ENCODE results near the gene RAB34. TPM values are rescaled to one million over a fixed set of nuclear protein-coding genes. Genes with fewer than 3 reads are reported as not detected.

The RAB34 gene
- total RNA-seq, 1 experiment from 2014 or later: 1.2 TPM

DNA sequence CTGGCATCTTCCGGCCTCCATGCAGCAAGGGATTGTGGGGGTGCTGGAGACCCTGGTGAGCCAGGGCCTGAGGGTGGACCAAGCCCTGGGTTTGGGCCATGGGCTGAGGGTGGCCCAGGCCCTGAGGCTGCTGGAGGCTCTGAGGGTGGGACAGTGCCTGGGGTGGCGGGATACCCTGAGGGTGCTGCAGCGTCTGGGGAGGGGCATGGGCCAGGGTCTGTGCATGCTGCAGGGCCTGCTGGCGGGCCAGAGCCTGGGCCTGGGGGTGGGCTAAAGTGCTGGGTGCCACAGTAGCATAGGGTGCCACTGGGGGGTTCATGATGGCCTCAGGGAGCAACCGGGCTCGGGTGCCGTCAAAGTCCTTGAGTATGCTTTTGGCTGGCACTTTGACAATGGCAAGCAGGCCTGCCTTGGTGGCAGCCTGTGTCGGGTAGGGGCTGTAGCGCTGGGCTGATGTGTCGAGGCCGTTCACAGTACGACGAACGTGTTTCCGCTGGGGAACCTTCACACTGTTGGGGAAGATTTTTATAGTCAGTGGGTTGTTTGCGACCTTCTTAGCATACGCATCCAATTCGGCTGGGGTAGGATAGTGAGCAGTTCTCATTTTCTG is 41.7 kb upstream of the RAB34 start:
- Histone ChIP-seq H3K36me3 (ENCODE audit: control insufficient read depth, insufficient read depth, low read length) (peaks cover 3% of the 10 kb centered on the region), H3K4me3 (ENCODE audit: low read depth, low read length) (no peak overlapping the region), H3K4me1 (no peaks in the 10 kb centered on the region), H3K9me3 (no peaks in the 10 kb centered on the region), H3K27me3 (replicated peaks; ENCODE audit: control insufficient read depth, insufficient read depth, low read length) (no peaks in the 10 kb centered on the region)
- Mint-ChIP-seq H3K9me3 (ENCODE audit: unreplicated experiment) (no peaks in the 10 kb centered on the region), H3K27ac (ENCODE audit: unreplicated experiment) (no peak overlapping the region), H3K27me3 (ENCODE audit: insufficient read depth, unreplicated experiment) (no peaks in the 10 kb centered on the region), H3K4me3 (ENCODE audit: unreplicated experiment) (no peak overlapping the region), H3K36me3 (ENCODE audit: insufficient read depth, unreplicated experiment) (peaks cover 66% of the 10 kb centered on the region), H3K4me1 (ENCODE audit: low read depth, unreplicated experiment) (no peaks in the 10 kb centered on the region)
- BruUV-seq (replicated peaks): no TSS peak
- ChIA-PET POLR2A (no interaction called here), CTCF (no interaction called here)
- TF ChIP-seq, protein P1, sequence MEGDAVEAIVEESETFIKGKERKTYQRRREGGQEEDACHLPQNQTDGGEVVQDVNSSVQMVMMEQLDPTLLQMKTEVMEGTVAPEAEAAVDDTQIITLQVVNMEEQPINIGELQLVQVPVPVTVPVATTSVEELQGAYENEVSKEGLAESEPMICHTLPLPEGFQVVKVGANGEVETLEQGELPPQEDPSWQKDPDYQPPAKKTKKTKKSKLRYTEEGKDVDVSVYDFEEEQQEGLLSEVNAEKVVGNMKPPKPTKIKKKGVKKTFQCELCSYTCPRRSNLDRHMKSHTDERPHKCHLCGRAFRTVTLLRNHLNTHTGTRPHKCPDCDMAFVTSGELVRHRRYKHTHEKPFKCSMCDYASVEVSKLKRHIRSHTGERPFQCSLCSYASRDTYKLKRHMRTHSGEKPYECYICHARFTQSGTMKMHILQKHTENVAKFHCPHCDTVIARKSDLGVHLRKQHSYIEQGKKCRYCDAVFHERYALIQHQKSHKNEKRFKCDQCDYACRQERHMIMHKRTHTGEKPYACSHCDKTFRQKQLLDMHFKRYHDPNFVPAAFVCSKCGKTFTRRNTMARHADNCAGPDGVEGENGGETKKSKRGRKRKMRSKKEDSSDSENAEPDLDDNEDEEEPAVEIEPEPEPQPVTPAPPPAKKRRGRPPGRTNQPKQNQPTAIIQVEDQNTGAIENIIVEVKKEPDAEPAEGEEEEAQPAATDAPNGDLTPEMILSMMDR (IDR thresholded peaks at IDR 0.05; ENCODE audit: insufficient read depth in 1 of 2, low read depth in 1 of 2, low read length in 1 of 2, severe bottlenecking in 1 of 2, unreplicated experiment in 1 of 2): no peak
- no peak for DNase-seq
- intact Hi-C loops (cut with micrococcal nuclease; ENCODE audit: unreplicated experiment): no loop called here

DNA sequence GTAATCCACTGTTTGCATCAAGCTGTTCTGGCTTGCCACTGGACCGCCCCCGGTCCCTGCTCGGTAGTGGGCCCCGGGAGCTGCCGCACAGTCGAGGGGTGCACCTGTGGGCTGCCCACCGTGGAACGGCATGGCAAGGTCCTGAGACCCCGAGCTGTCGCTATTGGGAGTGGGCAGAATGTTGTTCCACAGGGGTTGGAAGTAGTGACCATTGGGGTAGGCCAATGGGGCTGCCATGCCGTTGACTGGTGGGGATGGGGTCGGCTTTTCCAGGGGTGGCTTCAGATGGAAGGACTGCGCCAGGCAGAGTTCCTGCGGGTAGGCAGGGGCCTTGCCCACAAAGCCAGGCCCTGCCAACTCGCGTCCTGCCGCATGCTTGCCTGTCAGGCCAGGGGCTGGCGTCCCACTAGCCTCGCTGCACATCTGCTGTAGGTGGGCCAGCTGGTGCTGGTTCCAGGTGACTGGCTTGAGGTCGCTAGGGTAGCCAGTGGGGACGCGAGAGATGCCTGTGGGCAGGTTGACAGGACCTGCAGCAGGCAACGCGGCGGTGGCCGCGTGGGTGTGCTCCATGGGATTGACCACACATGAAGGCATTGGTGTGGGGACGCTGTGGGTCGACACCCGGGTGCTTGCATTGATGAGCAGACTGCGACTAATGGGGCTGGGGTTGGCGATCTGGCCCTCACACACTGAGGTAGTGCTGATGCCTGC is 40.9 kb upstream of the RAB34 start:
- POLR2A ChIA-PET: no interaction called here
- intact Hi-C loops (cut with micrococcal nuclease; ENCODE audit: unreplicated experiment): no loop called here
- peaks cover 66% of the 10 kb centered on the region for H3K36me3 Mint-ChIP-seq (ENCODE audit: insufficient read depth, unreplicated experiment)

DNA sequence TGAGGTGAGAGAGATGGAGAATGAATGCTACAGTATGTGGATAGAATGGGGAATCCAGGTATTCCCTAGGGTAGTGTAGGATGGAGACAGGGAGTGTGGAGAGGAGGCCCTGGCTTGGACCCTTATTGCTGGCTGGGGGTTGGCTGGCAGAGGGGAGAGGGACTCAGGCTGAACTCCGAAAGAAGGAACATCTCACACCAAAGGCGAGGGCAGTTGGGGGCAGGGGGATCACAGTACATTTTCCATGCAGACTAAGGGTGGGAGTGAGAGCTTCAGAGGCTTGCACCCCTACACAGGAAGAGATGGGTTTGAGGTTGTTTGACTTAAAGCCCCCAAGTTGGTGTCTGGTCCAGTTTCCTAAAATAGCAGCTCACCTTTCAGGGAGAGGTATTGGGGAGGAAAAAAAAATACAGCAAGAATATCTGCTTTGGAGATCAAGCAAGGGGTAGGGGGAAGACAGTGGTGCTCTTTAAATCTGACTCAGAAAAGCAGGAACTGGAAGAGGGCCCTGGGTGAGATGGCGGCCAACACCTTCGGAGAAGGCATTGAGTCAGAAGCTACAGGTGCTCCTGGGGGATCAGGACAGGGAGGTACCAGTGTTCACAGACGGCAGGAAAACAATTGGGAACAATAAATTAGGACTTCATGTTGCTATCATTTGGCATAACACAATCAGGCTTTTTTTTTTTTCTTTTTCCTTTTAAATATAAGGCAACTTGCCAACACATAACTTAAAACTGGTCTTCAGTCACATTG is 38.6 kb upstream of the RAB34 start:
- intact Hi-C loops (cut with micrococcal nuclease; ENCODE audit: unreplicated experiment): no loop called here
- ChIA-PET POLR2A (no interaction called here), CTCF (interaction anchor here (0.5 kb wide), 1 partner anchor 616 kb away, joined by 3 read pairs; no protein-coding TSS in a partner anchor)
- Mint-ChIP-seq H3K4me3 (ENCODE audit: unreplicated experiment) (no peak overlapping the region), H3K27ac (ENCODE audit: unreplicated experiment) (no peak overlapping the region), H3K4me1 (ENCODE audit: low read depth, unreplicated experiment) (no peaks in the 10 kb centered on the region), H3K9me3 (ENCODE audit: unreplicated experiment) (no peaks in the 10 kb centered on the region), H3K36me3 (ENCODE audit: insufficient read depth, unreplicated experiment) (peaks cover 69% of the 10 kb centered on the region), H3K27me3 (ENCODE audit: insufficient read depth, unreplicated experiment) (no peaks in the 10 kb centered on the region)
- no TSS peak for BruUV-seq (replicated peaks)
- Histone ChIP-seq H3K9me3 (no peaks in the 10 kb centered on the region), H3K27me3 (replicated peaks; ENCODE audit: control insufficient read depth, insufficient read depth, low read length) (no peaks in the 10 kb centered on the region), H3K36me3 (ENCODE audit: control insufficient read depth, insufficient read depth, low read length) (peaks cover 2% of the 10 kb centered on the region), H3K4me1 (no peaks in the 10 kb centered on the region), H3K4me3 (ENCODE audit: low read depth, low read length) (no peak overlapping the region)
- TF ChIP-seq, protein P1 (IDR thresholded peaks at IDR 0.05; ENCODE audit: insufficient read depth in 1 of 2, low read depth in 1 of 2, low read length in 1 of 2, severe bottlenecking in 1 of 2, unreplicated experiment in 1 of 2): no peak
- DNase-seq: no peak

More for the DNA sequence above, 40.9 kb upstream of the RAB34 start:
- Histone ChIP-seq H3K4me3 (ENCODE audit: low read depth, low read length) (no peak overlapping the region), H3K36me3 (ENCODE audit: control insufficient read depth, insufficient read depth, low read length) (peaks cover 3% of the 10 kb centered on the region), H3K9me3 (no peaks in the 10 kb centered on the region), H3K27me3 (replicated peaks; ENCODE audit: control insufficient read depth, insufficient read depth, low read length) (no peaks in the 10 kb centered on the region), H3K4me1 (no peaks in the 10 kb centered on the region)
- TF ChIP-seq, protein P1 (IDR thresholded peaks at IDR 0.05; ENCODE audit: insufficient read depth in 1 of 2, low read depth in 1 of 2, low read length in 1 of 2, severe bottlenecking in 1 of 2, unreplicated experiment in 1 of 2): no peak
- BruUV-seq (replicated peaks): no TSS peak
- no peaks in the 10 kb centered on the region for H3K27me3 Mint-ChIP-seq (ENCODE audit: insufficient read depth, unreplicated experiment)
- H3K27ac Mint-ChIP-seq (ENCODE audit: unreplicated experiment): peak overlapping the region; percentile 5
- CTCF ChIA-PET: interaction anchor here (0.8 kb wide), 1 partner anchor 9 kb away, joined by 3 read pairs; no protein-coding TSS in a partner anchor
- H3K4me1 Mint-ChIP-seq (ENCODE audit: low read depth, unreplicated experiment): no peaks in the 10 kb centered on the region
- no peak overlapping the region for H3K4me3 Mint-ChIP-seq (ENCODE audit: unreplicated experiment)
- no peak for DNase-seq
- no peaks in the 10 kb centered on the region for H3K9me3 Mint-ChIP-seq (ENCODE audit: unreplicated experiment)

Measured in Caco-2 (cell line).